ENCODE measurements around the gene RPL31. TPM values are rescaled to one million over a fixed set of nuclear protein-coding genes. Genes with fewer than 3 reads are reported as not detected.
"Not testable (repeated sequence)": the region's sequence is repeated elsewhere in the genome, so short reads cannot be mapped to it uniquely, and the experiment has no call there.

Gene RPL31
- total RNA-seq, 1 donor from 2014 or later = 1,439 TPM

GRCh38 chr2:101041413-101041812 lies 39.3 kb downstream of the RPL31 start:
- H3K4me3 Mint-ChIP-seq = no peak overlapping the region
- H3K27ac Mint-ChIP-seq (ENCODE audit: unreplicated experiment) = no peak overlapping the region
- H3K27me3 Mint-ChIP-seq (ENCODE audit: low read depth) = no peaks in the 10 kb centered on the region
- H3K4me1 Mint-ChIP-seq = peaks cover 11% of the 10 kb centered on the region
- no peaks in the 10 kb centered on the region for H3K9me3 Mint-ChIP-seq
- TF ChIP-seq CTCF (conservative IDR thresholded peaks at IDR 0.05) = no peak
- H3K36me3 Mint-ChIP-seq (ENCODE audit: low read depth) = peaks cover 6% of the 10 kb centered on the region
- DNase-seq (ENCODE audit: low read depth, low spot score) = no peak

DNA sequence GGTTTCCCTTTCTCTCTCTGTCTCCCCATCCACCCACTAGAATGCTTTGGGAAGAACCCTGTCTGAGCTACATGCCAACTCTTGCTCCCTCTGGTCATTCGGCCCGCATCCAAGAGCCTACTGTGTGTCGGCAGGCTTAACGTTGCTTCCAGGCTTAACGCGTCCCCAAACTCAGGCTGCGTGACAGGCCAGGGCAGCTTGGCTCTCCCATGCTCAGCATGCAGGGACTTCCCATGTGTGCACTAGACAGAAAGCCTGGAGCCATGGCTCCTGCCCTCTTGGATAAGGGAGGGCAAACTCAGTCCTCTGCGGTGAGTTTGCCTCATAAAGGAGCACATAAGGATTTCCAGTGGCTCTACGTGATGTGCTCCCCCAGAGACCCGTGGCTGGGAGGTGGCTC lies 43.2 kb downstream of the RPL31 start:
- TF ChIP-seq CTCF (conservative IDR thresholded peaks at IDR 0.05) = no peak
- peaks cover 7% of the 10 kb centered on the region for H3K36me3 Mint-ChIP-seq (ENCODE audit: low read depth)
- H3K4me3 Mint-ChIP-seq = no peak overlapping the region
- H3K4me1 Mint-ChIP-seq = no peaks in the 10 kb centered on the region
- no peak overlapping the region for H3K27ac Mint-ChIP-seq (ENCODE audit: unreplicated experiment)
- DNase-seq (ENCODE audit: low read depth, low spot score) = no peak
- no peaks in the 10 kb centered on the region for H3K9me3 Mint-ChIP-seq
- H3K27me3 Mint-ChIP-seq (ENCODE audit: low read depth) = no peaks in the 10 kb centered on the region

DNA sequence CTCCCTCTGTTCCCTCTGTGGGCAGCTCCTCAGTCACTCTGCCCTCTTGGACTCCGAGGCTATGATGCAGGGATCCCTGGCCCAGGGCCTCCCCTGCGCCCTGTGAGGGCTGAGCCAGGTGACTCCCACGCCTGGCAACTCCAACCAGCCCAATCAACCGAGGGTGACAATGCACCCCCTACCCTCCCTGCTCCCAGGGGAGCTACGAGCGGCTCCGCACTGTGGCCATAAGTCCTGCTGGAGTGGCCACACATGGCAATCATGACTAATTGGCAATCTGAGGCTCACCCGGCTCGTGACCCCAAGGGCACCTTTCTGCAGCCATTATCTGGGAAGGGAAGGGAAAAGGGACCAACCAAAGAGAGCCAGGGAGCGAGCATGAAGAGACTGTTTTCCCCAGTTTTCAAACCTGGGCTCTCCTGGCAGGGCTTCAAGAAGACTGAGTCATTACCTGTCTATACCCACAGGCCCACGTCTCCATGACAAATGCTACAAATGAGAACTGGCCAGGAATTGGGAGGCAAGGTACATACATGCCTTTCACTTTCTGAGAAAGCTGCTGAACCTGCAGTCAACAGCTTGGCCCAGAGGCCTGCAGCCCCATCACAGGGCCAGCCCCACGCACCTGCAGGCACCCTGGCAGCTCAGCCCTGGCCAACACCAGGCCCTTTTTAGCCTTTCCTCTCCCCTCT lies 45.1 kb downstream of the RPL31 start:
- no peak for TF ChIP-seq CTCF (conservative IDR thresholded peaks at IDR 0.05)
- Mint-ChIP-seq H3K27ac (ENCODE audit: unreplicated experiment) (no peak overlapping the region), H3K27me3 (ENCODE audit: low read depth) (no peaks in the 10 kb centered on the region), H3K4me3 (no peak overlapping the region), H3K4me1 (no peaks in the 10 kb centered on the region), H3K36me3 (ENCODE audit: low read depth) (peaks cover 13% of the 10 kb centered on the region), H3K9me3 (no peaks in the 10 kb centered on the region)
- no peak for DNase-seq (ENCODE audit: low read depth, low spot score)

DNA sequence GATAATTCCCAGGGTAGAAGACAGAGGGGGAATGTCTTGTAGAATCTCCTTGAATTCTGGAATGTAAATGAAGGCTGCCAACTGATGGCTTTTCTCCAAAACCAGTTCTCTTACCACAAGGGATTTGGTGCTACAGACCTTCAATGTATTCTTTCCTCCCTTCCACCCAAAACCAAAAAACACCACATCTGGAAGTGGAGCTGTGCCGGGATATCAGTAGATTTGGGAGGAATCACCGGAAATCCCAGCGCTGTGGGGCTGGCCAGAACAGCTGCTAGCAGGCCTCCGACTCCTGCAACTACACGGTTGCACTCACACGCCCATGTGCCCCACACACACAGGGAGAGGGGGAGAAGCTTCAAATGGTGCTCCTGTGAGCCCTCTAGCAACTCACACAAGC lies 45.7 kb downstream of the RPL31 start:
- DNase-seq (ENCODE audit: low read depth, low spot score) = no peak
- Mint-ChIP-seq H3K9me3 (no peaks in the 10 kb centered on the region), H3K4me1 (no peaks in the 10 kb centered on the region), H3K4me3 (no peak overlapping the region), H3K36me3 (ENCODE audit: low read depth) (peaks cover 13% of the 10 kb centered on the region), H3K27ac (ENCODE audit: unreplicated experiment) (no peak overlapping the region), H3K27me3 (ENCODE audit: low read depth) (no peaks in the 10 kb centered on the region)
- no peak for TF ChIP-seq CTCF (conservative IDR thresholded peaks at IDR 0.05)

DNA sequence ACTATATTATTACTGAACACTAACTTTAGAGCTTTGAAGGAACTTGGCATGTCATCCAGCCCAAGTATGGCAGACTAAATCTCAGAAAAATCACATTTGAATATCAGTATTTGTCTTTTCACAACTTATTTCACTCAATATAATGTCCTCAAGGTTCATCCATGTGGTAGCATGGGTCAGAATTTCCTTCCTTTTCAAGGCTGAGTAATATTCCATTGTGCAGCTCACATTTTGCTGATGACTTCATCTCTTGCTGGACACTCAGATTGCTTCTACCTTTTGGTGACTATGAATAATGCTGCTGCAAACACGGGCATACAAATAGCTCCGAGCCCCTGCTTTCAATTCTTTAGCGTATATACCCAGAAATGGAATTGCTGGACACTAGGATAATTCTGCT lies 46.7 kb downstream of the RPL31 start:
- H3K36me3 Mint-ChIP-seq (ENCODE audit: low read depth) = peaks cover 13% of the 10 kb centered on the region
- no peak for TF ChIP-seq CTCF (conservative IDR thresholded peaks at IDR 0.05)
- H3K27me3 Mint-ChIP-seq (ENCODE audit: low read depth) = no peaks in the 10 kb centered on the region
- DNase-seq (ENCODE audit: low read depth, low spot score) = no peak
- no peaks in the 10 kb centered on the region for H3K4me1 Mint-ChIP-seq
- no peak overlapping the region for H3K4me3 Mint-ChIP-seq
- no peaks in the 10 kb centered on the region for H3K9me3 Mint-ChIP-seq
- H3K27ac Mint-ChIP-seq (ENCODE audit: unreplicated experiment) = no peak overlapping the region

- not testable (repeated sequence) for H3K27me3 Mint-ChIP-seq (ENCODE audit: low read depth); H3K9me3 Mint-ChIP-seq; H3K4me3 Mint-ChIP-seq; H3K27ac Mint-ChIP-seq (ENCODE audit: unreplicated experiment); DNase-seq (ENCODE audit: low read depth, low spot score); H3K4me1 Mint-ChIP-seq
- H3K36me3 Mint-ChIP-seq (ENCODE audit: low read depth) = peaks cover 13% of the 10 kb centered on the region
These were observed 48.8 kb downstream of the RPL31 start for GRCh38 chr2:101050886-101051285.
